WTC11 (cell line): ENCODE data around the gene RPL27. TPM values are rescaled to one million over a fixed set of nuclear protein-coding genes. Genes with fewer than 3 reads are reported as not detected.
"Not testable (repeated sequence)": the region's sequence is repeated elsewhere in the genome, so short reads cannot be mapped to it uniquely, and the experiment has no call there.

Experiments used
- ATAC-seq: fragments of 200-7000 bp; cut with Tn5 transposase; 2 replicates; pipeline ENCODE4 v1.10.0; 2021; ENCODE audit warnings: mild to moderate bottlenecking, moderate library complexity
- CTCF ChIA-PET: fragments of 300-600 bp; sonication (Branson Sonifier 250); formaldehyde crosslinking; loops from one replicate; lab custom pipeline; 2021; ENCODE audit warnings: antibody characterized with exemption; lab: Charles Lee
- POLR2A ChIA-PET: fragments of 350-600 bp; sonication (Branson Sonifier 250); formaldehyde crosslinking; loops from one replicate; lab custom pipeline; 2021; ENCODE audit warnings: antibody characterized with exemption; lab: Charles Lee
- DNase-seq: peaks from one replicate; pipeline ENCODE4 v3.0.0; 2021; ENCODE audit warnings: low spot score
- H3K27ac Mint-ChIP-seq: 2 replicates; pipeline ENCODE4 v1.8.0; 2021; ENCODE audit warnings: mixed read lengths
- H3K27me3 Mint-ChIP-seq: 2 replicates; pipeline ENCODE4 v1.8.0; 2021; ENCODE audit warnings: low read depth, mild to moderate bottlenecking, moderate library complexity, mixed read lengths
- H3K36me3 Mint-ChIP-seq: 2 replicates; pipeline ENCODE4 v1.8.0; 2021; ENCODE audit warnings: mixed read lengths
- H3K4me1 Mint-ChIP-seq: 2 replicates; pipeline ENCODE4 v1.8.0; 2022; ENCODE audit warnings: mixed read lengths
- H3K4me3 Mint-ChIP-seq: 2 replicates; pipeline ENCODE4 v1.8.0; 2021; ENCODE audit warnings: mild to moderate bottlenecking, moderate library complexity, mixed read lengths
- H3K9me3 Mint-ChIP-seq: 2 replicates; pipeline ENCODE4 v1.8.0; 2021; ENCODE audit warnings: mixed read lengths
- CDX4 ChIP-seq: fragments of 250-450 bp; sonication (Bioruptor Pico); IDR thresholded peaks from 2 replicates; pipeline ENCODE4 v1.9.0; 2021; ENCODE audit warnings: moderate library complexity, mild to moderate bottlenecking, inconsistent platforms, borderline replicate concordance
- ERG ChIP-seq: fragments of 250-450 bp; sonication (Bioruptor Pico); IDR thresholded peaks from 2 replicates; pipeline ENCODE4 v1.8.0; 2021; ENCODE audit warnings: mild to moderate bottlenecking
- GRHL2 ChIP-seq: fragments of 250-450 bp; sonication (Bioruptor Pico); IDR thresholded peaks from 2 replicates; pipeline ENCODE4 v1.8.0; 2022; ENCODE audit warnings: mild to moderate bottlenecking, moderate library complexity; ENCODE audit not compliant: insufficient replicate concordance, severe bottlenecking
- MYBL2 ChIP-seq: sonication (generic); formaldehyde crosslinking; IDR thresholded peaks from 2 replicates; pipeline ENCODE4 v1.8.1; 2023; ENCODE audit warnings: mild to moderate bottlenecking, moderate library complexity, missing genetic modification reagents
- PRDM15 ChIP-seq: sonication (generic); formaldehyde crosslinking; IDR thresholded peaks from 2 replicates; pipeline ENCODE4 v1.8.0; 2022; ENCODE audit warnings: missing genetic modification reagents
- RELA ChIP-seq: sonication (generic); formaldehyde crosslinking; IDR thresholded peaks from 2 replicates; pipeline ENCODE4 v1.8.1; 2022; ENCODE audit warnings: missing genetic modification reagents, mild to moderate bottlenecking, borderline replicate concordance
- RORB ChIP-seq: fragments of 250-450 bp; sonication (Bioruptor Pico); IDR thresholded peaks from 2 replicates; pipeline ENCODE4 v1.9.0; 2021; ENCODE audit warnings: mild to moderate bottlenecking
- SMAD4 ChIP-seq: sonication (generic); formaldehyde crosslinking; IDR thresholded peaks from 2 replicates; pipeline ENCODE4 v1.8.0; 2022; ENCODE audit warnings: mild to moderate bottlenecking, missing genetic modification reagents
- STAT6 ChIP-seq: sonication (generic); formaldehyde crosslinking; conservative IDR thresholded peaks from 2 replicates; pipeline ENCODE4 v1.8.1; 2023; ENCODE audit warnings: mild to moderate bottlenecking, low read depth, missing genetic modification reagents, moderate library complexity
- TP53 ChIP-seq: sonication (generic); formaldehyde crosslinking; IDR thresholded peaks from 2 replicates; pipeline ENCODE4 v1.8.1; 2023; ENCODE audit warnings: mild to moderate bottlenecking, missing genetic modification reagents
- USF2 ChIP-seq: sonication (generic); formaldehyde crosslinking; IDR thresholded peaks from 2 replicates; pipeline ENCODE4 v1.8.1; 2023; ENCODE audit warnings: mild to moderate bottlenecking, missing genetic modification reagents, moderate library complexity
- ZNF138 ChIP-seq: sonication (generic); formaldehyde crosslinking; conservative IDR thresholded peaks from 2 replicates; pipeline ENCODE4 v1.8.1; 2022; ENCODE audit warnings: mild to moderate bottlenecking, moderate library complexity, missing genetic modification reagents
- ZNF263 ChIP-seq: sonication (generic); formaldehyde crosslinking; IDR thresholded peaks from 2 replicates; pipeline ENCODE4 v1.8.1; 2022; ENCODE audit warnings: low read depth, mild to moderate bottlenecking, moderate library complexity, missing genetic modification reagents
- ZNF512 ChIP-seq: sonication (generic); formaldehyde crosslinking; IDR thresholded peaks from 2 replicates; pipeline ENCODE4 v1.8.1; 2022; ENCODE audit warnings: missing genetic modification reagents, borderline replicate concordance
- ZNF532 ChIP-seq: fragments of 250-450 bp; sonication (Bioruptor Pico); IDR thresholded peaks from 2 replicates; pipeline ENCODE4 v1.9.0; 2021; ENCODE audit warnings: mild to moderate bottlenecking, borderline replicate concordance
- total RNA-seq: library from RNA; stranded (reverse); gene quantifications from 3 replicates; pipeline ENCODE4 v1.2.3, GENCODE V29; 2021

Gene RPL27
- total RNA-seq, 1 experiment from 2014 or later = 1,391 TPM

DNA sequence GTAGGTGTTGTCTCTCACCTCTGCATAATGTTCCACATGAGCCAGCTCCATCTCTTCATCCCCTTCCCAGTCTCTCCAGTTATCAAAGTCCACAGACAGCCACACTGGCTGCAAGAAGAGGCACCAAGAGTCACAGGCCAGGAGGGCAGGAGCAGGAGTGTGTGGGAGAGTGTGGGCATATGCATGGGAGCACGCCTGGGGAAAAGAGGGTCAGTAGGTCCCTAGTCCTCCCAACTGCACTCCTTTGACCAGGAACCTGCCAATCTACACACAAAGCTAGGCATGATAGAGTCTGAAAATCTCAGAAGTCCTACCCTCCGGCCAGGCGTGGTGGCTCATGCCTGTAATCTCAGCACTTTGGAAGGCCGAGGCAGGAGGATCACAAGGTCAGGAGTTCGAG is 26.6 kb upstream of the RPL27 start:
- no peaks in the 10 kb centered on the region for H3K4me1 Mint-ChIP-seq
- POLR2A ChIA-PET = no interaction called here
- no peaks in the 10 kb centered on the region for H3K9me3 Mint-ChIP-seq
- H3K27me3 Mint-ChIP-seq = no peaks in the 10 kb centered on the region
- H3K36me3 Mint-ChIP-seq = 0 out of 2 replicates have a peak, but pooled peaks cover 3% of the 10 kb centered on the region
- no peak for DNase-seq
- TF ChIP-seq ZNF532 (CRISPR knock-in tag) = no peak
- no peak for TF ChIP-seq CDX4 (CRISPR knock-in tag)
- no peak for TF ChIP-seq USF2
- TF ChIP-seq SMAD4 (CRISPR knock-in tag) = no peak
- TF ChIP-seq ZNF138 (CRISPR knock-in tag) = no peak
- no peak for TF ChIP-seq PRDM15
- no peak for TF ChIP-seq GRHL2 (CRISPR knock-in tag)
- no peak for TF ChIP-seq RELA (CRISPR knock-in tag)
- TF ChIP-seq ZNF263 (CRISPR knock-in tag) = no peak
- TF ChIP-seq ZNF512 (CRISPR knock-in tag) = no peak
- TF ChIP-seq ERG (CRISPR knock-in tag) = no peak
- no peak for TF ChIP-seq TP53
- no peak for TF ChIP-seq RORB
- no peak for TF ChIP-seq MYBL2
- no peak for TF ChIP-seq STAT6
- TF ChIP-seq, all 79 proteins: peak for 0
- no peak overlapping the region for H3K27ac Mint-ChIP-seq
- CTCF ChIA-PET = interaction anchor here (1.0 kb wide), 1 partner anchor 26 kb away, joined by 3 read pairs; the partner anchor contains the start of gene RPL27
- ATAC-seq = no peak
- no peak overlapping the region for H3K4me3 Mint-ChIP-seq

DNA sequence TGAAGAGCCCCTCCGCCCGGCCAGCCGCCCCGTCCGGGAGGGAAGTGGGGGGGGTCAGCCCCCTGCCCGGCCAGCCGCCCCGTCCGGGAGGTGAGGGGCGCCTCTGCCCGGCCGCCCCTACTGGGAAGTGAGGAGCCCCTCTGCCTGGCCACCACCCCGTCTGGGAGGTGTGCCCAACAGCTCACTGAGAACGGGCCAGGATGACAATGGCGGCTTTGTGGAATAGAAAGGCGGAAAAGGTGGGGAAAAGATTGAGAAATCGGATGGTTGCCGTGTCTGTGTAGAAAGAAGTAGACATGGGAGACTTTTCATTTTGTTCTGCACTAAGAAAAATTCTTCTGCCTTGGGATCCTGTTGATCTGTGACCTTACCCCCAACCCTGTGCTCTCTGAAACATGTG is 24.9 kb upstream of the RPL27 start:
- H3K27ac Mint-ChIP-seq, ATAC-seq, POLR2A ChIA-PET: not testable (repeated sequence)

More for the DNA sequence above, 24.9 kb upstream of the RPL27 start:
- H3K9me3 Mint-ChIP-seq, CTCF ChIA-PET, H3K4me1 Mint-ChIP-seq, H3K36me3 Mint-ChIP-seq, DNase-seq, H3K27me3 Mint-ChIP-seq, H3K4me3 Mint-ChIP-seq: not testable (repeated sequence)
